Mucosa of stomach (tissue), 1 donor: Measurements from ENCODE around the gene INSYN2A.

Experiments used
- H3K27me3 ChIP-seq: one replicate; pipeline ENCODE4 v1.7.0; 2013; ENCODE audit warnings: mild to moderate bottlenecking, low read length; ENCODE audit not compliant: control insufficient read depth, insufficient read depth
- H3K36me3 ChIP-seq: one replicate; pipeline ENCODE4 v1.7.0; 2013; ENCODE audit warnings: low read length; ENCODE audit not compliant: control insufficient read depth, insufficient read depth
- H3K4me1 ChIP-seq: one replicate; pipeline ENCODE4 v1.7.0; 2013; ENCODE audit warnings: mild to moderate bottlenecking, low read length; ENCODE audit not compliant: control insufficient read depth, insufficient read depth
- H3K4me3 ChIP-seq: one replicate; pipeline ENCODE4 v1.7.0; 2013; ENCODE audit warnings: low read length
- H3K9ac ChIP-seq: one replicate; pipeline ENCODE4 v1.7.0; 2013; ENCODE audit warnings: mild to moderate bottlenecking, low read length, moderate library complexity
- H3K9me3 ChIP-seq: one replicate; pipeline ENCODE4 v1.7.0; 2013; ENCODE audit warnings: mild to moderate bottlenecking, low read length, moderate library complexity; ENCODE audit not compliant: control insufficient read depth
- donor health status: Pancreatic carcinoma.

The INSYN2A gene

DNA sequence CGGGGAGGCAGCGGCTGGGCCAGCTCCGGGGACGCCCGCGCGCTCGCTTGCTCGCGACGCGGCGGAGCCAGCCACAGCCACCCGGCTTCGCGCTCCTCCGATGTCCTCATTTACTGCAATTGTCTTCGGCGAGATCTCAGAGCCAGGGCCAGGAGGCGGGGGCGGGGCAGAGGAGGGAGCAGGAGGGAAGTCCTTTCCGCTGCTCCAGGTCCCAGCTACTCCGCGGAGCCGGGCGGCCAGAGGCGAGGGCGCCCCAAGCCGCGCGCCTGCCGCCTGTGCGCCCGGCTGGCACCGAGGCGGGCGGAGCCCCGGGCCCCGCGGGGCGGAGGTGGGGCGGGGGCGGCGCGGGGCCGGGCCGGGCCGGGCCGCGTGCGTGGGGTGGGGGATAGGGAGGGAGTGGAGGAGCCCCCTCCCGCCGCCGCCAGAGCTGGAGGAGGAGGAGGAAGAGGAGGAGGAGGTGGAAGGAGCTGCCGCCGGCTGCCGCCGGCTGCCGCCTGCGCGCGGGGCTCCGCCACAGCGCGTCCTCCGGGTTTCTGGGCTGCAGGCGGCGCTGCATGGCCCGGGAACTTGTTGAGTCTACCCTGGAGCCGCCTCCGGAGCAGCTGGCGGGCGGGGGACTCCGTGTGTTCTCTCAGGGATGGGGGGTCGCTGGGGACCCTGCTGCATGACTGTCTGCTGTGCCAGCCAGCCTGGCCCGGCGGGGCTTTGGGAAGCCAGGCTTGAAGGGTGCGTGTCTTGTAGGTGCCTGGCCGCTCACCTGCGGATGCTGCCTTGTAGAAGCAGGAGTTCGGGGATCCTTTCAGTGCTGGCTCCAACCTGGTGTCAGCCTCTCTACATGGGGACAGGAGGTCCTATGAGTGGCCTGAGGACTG is at the start of gene INSYN2A:
Gene INSYN2A (minus strand): TSS at position 310 of the 872 bp plus-strand sequence. CDS start 20,196 bp downstream, outside the sequence.
- no peak within 1 kb of the TSS for H3K9ac ChIP-seq
- no peaks in the 10 kb centered on the region for H3K36me3 ChIP-seq

GRCh38 chr10:127245456-127245855 is 49.1 kb upstream of the INSYN2A start:
- Histone ChIP-seq H3K4me3 (no peak overlapping the region), H3K9ac (no peak overlapping the region), H3K9me3 (no peaks in the 10 kb centered on the region), H3K27me3 (no peaks in the 10 kb centered on the region), H3K4me1 (no peaks in the 10 kb centered on the region), H3K36me3 (peaks cover 3% of the 10 kb centered on the region)

More for the DNA sequence above, at the start of gene INSYN2A:
- no peaks in the 10 kb centered on the region for H3K4me1 ChIP-seq
- no peak within 1 kb of the TSS for H3K4me3 ChIP-seq
- no peaks in the 10 kb centered on the region for H3K9me3 ChIP-seq
- peaks cover 16% of the 10 kb centered on the region for H3K27me3 ChIP-seq

GRCh38 chr10:127243490-127244272 is 47.3 kb upstream of the INSYN2A start:
- no peak overlapping the region for H3K4me3 ChIP-seq
- peaks cover 3% of the 10 kb centered on the region for H3K36me3 ChIP-seq
- no peak overlapping the region for H3K9ac ChIP-seq
- no peaks in the 10 kb centered on the region for H3K4me1 ChIP-seq
- no peaks in the 10 kb centered on the region for H3K9me3 ChIP-seq
- H3K27me3 ChIP-seq = no peaks in the 10 kb centered on the region

GRCh38 chr10:127242914-127243313 is 46.5 kb upstream of the INSYN2A start:
- Histone ChIP-seq H3K9me3 (no peaks in the 10 kb centered on the region), H3K36me3 (no peaks in the 10 kb centered on the region), H3K9ac (no peak overlapping the region), H3K4me3 (no peak overlapping the region), H3K27me3 (no peaks in the 10 kb centered on the region), H3K4me1 (no peaks in the 10 kb centered on the region)

- Histone ChIP-seq H3K9me3 (no peaks in the 10 kb centered on the region), H3K9ac (no peak overlapping the region), H3K4me1 (no peaks in the 10 kb centered on the region), H3K36me3 (no peaks in the 10 kb centered on the region), H3K27me3 (no peaks in the 10 kb centered on the region), H3K4me3 (no peak overlapping the region)
Measured at GRCh38 chr10:127236266-127236665, 39.9 kb upstream of the INSYN2A start.

DNA sequence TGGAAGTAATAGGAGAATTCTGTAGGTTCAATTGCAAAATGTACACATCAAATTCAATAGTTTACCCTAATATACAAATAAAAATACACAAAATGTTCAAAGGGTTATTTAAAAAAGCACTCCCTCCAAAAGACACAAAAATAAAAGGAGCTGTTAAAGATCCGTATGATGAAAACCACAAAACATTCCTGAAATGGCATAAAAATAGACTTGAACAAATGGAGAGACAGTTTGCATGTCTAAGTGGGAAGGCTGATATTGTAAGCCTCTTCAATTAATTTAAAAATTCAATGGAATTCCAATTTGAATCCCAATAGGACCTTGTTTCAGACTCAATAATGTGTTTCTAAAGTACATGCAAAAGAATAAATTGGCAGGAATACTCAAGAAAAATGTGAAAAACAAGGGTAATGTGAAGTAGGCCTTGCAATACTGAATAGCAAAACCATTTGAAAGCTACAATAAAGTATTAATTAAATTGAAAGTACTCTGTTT is 38.0 kb upstream of the INSYN2A start:
- H3K27me3 ChIP-seq = no peaks in the 10 kb centered on the region
- no peak overlapping the region for H3K9ac ChIP-seq
- no peaks in the 10 kb centered on the region for H3K4me1 ChIP-seq
- H3K36me3 ChIP-seq = no peaks in the 10 kb centered on the region
- H3K9me3 ChIP-seq = no peaks in the 10 kb centered on the region
- H3K4me3 ChIP-seq = no peak overlapping the region

DNA sequence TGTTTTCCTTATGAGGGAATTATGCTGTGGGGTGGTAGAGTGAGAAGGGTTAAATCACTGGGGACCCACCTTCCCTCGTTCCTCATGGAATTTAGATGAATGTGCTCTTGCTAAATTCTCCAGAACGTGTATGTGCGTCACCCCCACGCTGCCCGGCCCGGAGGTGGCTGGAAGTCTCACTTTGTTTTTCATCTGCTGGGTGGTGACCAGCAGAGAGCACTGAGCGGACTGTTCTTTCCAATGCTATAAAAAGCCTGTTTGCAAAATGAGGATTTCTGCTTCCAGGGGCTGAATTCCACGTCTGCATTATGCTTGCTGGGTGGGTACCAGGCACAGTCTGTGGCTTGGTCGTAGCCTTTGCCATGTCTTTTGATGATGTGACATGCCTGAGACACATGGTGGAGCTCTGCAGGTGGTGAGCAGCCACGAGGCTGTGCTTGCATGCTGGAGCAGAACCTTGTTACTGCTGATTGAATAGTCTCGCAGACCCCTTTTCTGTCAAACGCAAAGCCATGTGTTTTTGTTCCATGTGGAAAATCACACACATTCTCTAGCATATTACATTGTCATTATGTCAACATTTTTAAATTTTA is 31.9 kb upstream of the INSYN2A start:
- Histone ChIP-seq H3K4me3 (no peak overlapping the region), H3K4me1 (no peaks in the 10 kb centered on the region), H3K9me3 (no peaks in the 10 kb centered on the region), H3K36me3 (no peaks in the 10 kb centered on the region), H3K27me3 (no peaks in the 10 kb centered on the region), H3K9ac (no peak overlapping the region)

GRCh38 chr10:127227663-127228062 is 31.3 kb upstream of the INSYN2A start:
- Histone ChIP-seq H3K27me3 (no peaks in the 10 kb centered on the region), H3K9me3 (no peaks in the 10 kb centered on the region), H3K4me3 (no peak overlapping the region), H3K4me1 (no peaks in the 10 kb centered on the region), H3K36me3 (no peaks in the 10 kb centered on the region), H3K9ac (no peak overlapping the region)

DNA sequence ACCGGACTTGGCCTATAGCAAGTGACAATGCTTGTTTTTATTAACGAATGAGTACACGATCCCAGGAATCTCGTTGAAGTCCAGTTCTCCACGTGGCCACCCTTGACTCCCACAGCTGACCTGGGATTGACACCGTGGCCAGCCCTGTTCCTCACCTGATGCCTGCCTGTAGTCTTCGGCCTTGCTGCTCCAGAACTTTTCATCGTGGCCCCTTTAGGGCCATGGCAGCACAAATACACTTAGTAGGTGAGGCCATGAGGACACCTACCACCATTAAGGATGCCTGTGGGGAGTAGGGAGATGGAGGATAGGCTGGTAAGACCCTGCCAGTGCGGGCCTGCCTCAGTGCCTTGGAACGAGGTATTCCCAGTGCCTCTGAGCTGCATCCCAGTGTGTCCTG is 30.6 kb upstream of the INSYN2A start:
- Histone ChIP-seq H3K36me3 (no peaks in the 10 kb centered on the region), H3K27me3 (no peaks in the 10 kb centered on the region), H3K9ac (no peak overlapping the region), H3K4me3 (no peak overlapping the region), H3K9me3 (no peaks in the 10 kb centered on the region), H3K4me1 (no peaks in the 10 kb centered on the region)

DNA sequence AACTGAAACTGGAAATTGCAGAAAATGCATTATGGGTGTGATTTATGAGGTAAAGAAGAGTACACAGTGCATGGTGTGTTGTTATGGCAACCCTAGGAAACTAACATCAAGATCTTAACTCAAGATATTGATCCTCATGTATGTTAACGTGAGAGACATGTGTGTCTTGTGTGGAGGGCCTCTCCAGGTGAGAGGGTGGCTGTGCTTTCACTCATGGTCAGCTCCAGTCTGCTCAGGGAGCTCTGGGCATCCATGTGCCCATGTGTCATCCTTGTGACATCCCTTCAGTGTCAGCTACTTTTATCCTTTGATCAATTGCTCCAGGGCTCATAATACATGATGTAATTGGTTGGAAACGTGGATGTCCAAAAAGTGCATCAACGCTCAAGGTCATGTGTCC is 24.9 kb upstream of the INSYN2A start:
- Histone ChIP-seq H3K4me1 (no peaks in the 10 kb centered on the region), H3K36me3 (no peaks in the 10 kb centered on the region), H3K27me3 (no peaks in the 10 kb centered on the region), H3K9me3 (no peaks in the 10 kb centered on the region), H3K4me3 (no peak overlapping the region), H3K9ac (no peak overlapping the region)

GRCh38 chr10:127218658-127219057 is 22.3 kb upstream of the INSYN2A start:
- Histone ChIP-seq H3K36me3 (no peaks in the 10 kb centered on the region), H3K27me3 (no peaks in the 10 kb centered on the region), H3K4me1 (no peaks in the 10 kb centered on the region), H3K9ac (no peak overlapping the region), H3K9me3 (no peaks in the 10 kb centered on the region), H3K4me3 (no peak overlapping the region)

- Histone ChIP-seq H3K4me3 (no peak overlapping the region), H3K4me1 (no peaks in the 10 kb centered on the region), H3K36me3 (no peaks in the 10 kb centered on the region), H3K9ac (no peak overlapping the region), H3K27me3 (no peaks in the 10 kb centered on the region), H3K9me3 (no peaks in the 10 kb centered on the region)
Measured at GRCh38 chr10:127216786-127217185, 20.4 kb upstream of the INSYN2A start.
